Measurements from ENCODE around the gene MRTFB.

MRTFB gene

DNA sequence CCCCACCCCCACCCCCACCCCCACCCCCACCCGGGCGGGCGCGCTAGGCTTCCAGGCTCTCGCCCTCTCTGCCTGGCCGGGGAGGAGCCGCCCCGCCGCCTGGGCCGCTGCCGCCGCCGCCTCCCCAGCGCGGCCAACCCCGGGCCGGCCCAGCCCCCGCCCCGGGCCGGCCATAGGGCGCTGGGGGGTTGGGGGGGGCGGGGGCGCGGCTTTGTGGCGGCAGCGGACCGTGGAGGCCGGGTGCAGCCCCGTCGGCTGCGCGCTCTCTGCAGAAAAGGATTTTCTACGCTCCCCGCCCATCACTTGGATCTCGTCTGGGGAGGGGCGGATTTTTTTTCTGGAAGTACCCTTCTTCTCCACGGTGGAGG, 230.9 kb downstream of the MRTFB start:
- DNase-seq, result peak in 5 of 10 donors; percentile 11 to 90 (median 55)
- intact Hi-C loops (cut with DNase I), result loop anchor here (10.0 kb wide), 1 partner anchor 333 kb away; the partner anchor contains the start of genes BFAR and PARN

DNA sequence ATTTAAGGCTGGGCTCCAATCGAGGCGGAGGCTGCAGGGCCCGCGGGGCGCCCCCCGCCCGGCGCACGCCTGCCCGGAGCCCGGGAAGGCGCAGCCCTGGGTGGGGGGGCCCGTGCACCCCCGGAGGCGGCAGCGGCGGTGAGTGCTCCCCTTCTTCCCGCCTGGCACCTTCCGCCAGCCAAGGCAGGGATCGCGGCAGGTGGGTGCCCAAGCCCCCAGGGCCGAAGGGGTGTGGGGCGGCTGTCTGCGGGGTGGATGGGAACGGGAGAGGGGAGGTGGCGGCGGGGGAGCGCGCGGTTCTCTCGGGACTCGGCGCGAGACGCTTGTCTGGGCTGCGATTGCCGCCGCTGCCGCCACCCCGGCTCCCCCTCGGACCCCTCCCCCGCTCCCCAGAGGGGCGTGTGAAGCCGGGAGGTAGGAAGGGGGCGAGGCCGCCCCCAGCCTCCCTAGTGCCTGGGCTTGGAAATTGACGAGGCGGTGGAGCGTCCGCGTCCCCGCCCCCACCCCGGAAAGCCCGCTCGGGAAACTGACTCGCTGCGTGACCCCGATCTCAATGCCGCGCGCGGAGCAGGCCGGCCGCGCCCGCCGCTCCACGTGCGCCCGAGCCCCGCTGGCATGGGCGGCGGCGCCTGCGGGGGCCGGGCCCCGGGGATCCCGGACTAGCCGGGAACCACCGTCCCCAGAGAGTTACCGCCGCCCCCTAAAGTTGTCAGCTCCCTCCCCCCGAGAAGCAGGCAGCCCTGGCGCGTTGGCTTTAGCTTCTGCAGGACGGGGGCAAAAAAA, 231.5 kb downstream of the MRTFB start:
- intact Hi-C loops (cut with DNase I), result loop anchor here (10.0 kb wide), 1 partner anchor 332 kb away; the partner anchor contains the start of genes BFAR and PARN
- peak in 4 of 10 donors; percentile 11 to 85 (median 56) for DNase-seq

DNA sequence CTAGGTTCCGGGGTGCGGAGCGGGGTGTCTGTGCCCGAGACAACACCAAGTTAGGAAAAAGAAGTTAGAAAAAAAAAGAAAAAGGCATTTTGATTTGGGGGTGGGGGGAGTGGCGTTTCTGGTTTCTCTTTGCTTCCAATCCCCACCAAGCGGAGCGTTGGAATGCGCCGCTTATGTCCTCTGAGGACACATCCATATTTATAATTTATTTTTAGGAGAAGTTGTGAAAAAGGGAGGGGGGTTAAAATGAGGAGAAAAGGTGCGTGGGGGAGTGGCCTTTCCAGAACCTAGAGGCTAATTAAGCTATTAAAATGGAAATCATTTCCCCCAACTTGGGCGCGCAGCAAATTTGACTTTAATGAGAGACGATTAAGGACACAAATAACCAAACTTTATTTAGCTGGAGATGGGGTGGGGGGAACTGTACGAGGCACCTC, 232.1 kb downstream of the MRTFB start:
- intact Hi-C loops (cut with DNase I), result loop anchor here (10.0 kb wide), 1 partner anchor 332 kb away; the partner anchor contains the start of genes BFAR and PARN
- DNase-seq, result no peak

DNA sequence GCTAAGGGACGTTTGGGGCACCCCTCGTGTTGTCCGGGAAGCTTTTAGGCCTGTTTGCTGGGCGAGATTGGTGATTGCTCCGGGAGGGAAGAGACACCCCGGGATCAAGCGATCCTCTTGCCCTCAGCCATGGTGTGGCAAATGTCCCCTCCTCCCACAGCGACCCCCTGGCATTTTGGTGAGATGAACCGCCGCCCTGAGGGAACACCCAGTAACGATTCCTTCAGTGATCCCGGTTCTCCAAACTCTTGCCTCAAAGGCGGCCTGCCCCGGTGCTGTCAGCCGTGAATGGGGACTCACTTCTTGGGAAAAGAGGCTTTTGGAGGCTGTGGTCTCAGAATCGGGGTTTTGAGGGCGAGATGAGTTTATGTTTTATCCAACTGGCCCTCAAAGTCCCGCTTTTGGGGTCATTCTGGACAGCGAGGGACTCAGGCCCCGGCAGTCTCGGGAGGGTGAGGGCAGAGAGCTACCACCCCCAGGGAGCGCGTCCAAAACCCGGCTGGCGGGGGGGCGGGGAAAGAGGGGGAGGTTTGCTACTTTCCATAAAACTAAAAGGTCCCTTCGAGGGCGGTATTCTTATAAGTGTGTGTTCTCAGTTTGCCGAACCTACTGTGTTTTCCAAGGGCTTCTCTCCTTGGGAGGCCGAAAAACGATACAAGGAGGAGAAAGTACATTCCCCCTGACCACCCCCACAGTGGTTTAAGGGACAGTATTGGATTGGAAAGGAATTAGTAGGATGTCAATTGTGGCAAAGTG, 232.7 kb downstream of the MRTFB start:
- DNase-seq, result peak in 2 of 10 donors; percentile 55 to 74
- intact Hi-C loops (cut with DNase I), result loop anchor here (10.0 kb wide), 1 partner anchor 331 kb away; the partner anchor contains the start of genes BFAR and PARN

DNA sequence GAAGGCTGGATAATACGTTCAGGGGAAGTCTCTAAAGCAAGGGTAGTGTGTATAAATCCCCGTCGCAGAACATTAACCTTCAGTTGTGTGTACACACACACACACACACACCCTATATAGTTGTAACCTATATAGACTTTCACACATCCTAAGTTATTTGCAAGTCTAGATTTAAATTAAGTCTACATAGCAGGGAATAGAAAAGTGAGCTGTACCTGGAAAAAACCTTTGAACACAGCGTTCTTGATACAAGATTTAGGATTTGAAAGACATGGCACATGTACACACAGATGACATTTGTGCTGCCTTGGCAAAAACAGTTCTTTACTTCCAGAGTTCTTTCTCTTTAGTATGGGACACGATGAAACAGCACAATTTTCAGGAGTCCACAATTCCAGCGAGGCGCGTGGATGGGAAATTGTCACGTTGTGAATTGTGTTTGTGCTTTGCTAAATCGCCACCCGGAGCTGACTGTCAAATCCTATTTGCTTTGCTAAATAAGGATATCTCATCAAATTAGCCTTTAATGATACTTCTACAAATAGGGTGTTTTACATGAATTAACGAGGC, 233.9 kb downstream of the MRTFB start:
- DNase-seq, result peak in 3 of 10 donors; percentile 13 to 79 (median 76)
- intact Hi-C loops (cut with DNase I), result loop anchor here (10.0 kb wide), 1 partner anchor 330 kb away; the partner anchor contains the start of genes BFAR and PARN

DNA sequence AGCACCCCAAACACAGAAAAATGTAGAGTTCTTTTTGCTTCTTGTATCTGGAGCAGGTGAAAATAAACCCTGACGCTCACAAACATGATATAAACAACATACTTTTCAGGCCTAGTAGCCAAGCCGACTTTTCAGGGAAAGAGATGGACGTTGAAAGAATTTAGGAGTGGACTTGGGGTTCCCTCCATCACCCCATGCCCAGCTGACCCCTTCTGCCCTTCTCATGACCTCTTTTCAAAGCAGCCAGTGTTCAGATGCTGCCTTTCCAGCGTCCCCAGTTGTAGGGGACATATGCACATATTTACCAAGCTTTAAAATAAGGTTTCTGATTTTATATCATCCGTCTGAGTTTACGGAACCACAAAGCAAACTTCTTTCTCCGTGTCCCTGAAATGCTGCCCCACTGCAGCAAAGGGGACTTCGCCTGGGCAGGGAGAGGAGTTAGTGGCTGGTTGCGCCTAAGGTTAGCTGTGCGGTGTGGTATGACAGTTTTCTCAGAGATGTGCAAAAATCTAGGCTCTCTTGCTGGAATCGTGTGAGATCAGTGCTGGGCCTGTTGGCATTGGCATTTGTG, 235.5 kb downstream of the MRTFB start:
- DNase-seq, result no peak
- intact Hi-C loops (cut with DNase I), result loop anchor here (10.0 kb wide), 1 partner anchor 328 kb away; the partner anchor contains the start of genes BFAR and PARN

DNA sequence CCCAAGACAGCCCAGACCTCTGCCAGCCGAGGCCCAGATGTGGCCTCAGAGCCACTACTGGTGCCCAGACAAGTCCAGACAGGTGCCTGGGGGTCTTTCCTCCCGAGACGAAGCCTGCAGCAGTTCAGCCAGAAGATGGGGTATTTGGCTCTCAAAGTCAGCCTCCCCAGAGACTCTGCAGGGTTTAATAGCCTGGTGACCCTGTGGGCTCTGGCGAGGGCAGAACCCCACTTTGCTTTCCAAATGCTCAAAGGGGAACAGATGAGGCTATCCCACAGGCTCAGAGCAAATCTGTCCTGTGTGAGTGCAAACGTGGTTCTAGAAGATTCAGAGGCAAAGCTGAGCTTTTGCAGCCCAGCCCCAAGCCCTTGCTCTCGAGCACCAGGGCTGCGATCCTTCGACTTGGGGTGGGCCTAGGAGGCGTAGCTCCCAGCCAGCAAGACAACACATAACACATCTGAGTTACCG, 236.0 kb downstream of the MRTFB start:
- DNase-seq, result no peak
- intact Hi-C loops (cut with DNase I), result loop anchor here (10.0 kb wide), 1 partner anchor 328 kb away; the partner anchor contains the start of genes BFAR and PARN

DNA sequence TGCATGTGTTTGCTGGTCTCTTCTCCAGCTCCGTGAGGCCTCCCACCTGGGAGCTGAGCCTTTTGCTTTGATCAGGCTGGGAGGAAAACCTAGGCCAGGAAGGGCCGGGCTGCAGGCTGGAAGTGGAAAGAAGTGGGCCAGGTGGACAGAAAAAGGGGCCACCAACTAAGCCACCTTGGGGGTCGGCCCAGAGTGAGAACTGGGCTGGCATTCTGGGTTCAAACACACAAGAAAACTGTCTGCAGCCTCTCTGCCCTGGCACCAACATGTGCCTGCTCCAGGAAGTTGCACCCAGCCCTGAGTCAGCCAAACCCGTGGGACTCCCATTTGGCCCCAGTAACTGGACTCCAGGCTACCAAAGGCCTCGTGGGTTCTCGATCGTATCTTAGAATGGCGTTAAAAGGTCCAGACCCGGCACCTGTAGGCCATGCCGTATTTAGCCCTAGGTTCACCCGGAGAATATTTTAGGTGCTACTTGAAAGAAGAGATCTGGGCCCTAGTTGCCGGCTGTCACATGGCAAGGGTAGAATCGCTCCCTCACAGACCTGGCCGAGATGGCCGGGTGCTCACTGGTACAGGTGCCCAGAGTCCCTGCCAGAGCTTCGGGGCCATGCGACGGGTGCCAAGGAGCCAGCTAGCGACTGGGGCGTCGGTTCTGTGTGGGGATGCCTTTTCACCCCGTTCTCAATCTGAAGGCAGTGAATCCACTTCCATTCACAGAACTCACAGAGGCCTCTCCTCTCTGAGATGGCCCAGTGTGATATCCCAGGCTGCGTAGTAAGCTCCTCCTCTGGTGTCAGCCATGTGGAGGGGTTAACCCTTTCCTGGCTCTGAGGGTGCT, 236.6 kb downstream of the MRTFB start:
- no peak for DNase-seq
- intact Hi-C loops (cut with DNase I), result loop anchor here (10.0 kb wide), 1 partner anchor 327 kb away; the partner anchor contains the start of genes BFAR and PARN

DNA sequence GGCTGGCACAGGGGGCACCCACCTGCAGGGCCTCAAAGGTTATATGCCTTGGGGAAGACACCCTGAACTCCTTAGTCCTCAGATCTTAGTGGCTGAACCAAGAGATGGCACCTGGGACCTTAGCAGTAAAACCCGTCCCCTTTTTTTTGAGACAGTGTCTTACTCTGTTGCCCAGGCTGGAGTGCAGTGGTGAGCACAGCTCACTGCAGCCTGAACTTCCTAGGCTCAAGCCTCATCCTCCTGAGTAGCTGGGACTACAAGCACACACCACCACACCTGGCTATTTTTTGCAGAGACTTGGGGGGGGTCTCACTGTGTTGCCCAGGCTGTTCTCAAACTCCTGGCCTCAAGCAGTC, 237.2 kb downstream of the MRTFB start:
- intact Hi-C loops (cut with DNase I), result loop anchor here (10.0 kb wide), 1 partner anchor 326 kb away; the partner anchor contains the start of genes BFAR and PARN
- DNase-seq, result peak in 1 of 10 donors; percentile 14

DNA sequence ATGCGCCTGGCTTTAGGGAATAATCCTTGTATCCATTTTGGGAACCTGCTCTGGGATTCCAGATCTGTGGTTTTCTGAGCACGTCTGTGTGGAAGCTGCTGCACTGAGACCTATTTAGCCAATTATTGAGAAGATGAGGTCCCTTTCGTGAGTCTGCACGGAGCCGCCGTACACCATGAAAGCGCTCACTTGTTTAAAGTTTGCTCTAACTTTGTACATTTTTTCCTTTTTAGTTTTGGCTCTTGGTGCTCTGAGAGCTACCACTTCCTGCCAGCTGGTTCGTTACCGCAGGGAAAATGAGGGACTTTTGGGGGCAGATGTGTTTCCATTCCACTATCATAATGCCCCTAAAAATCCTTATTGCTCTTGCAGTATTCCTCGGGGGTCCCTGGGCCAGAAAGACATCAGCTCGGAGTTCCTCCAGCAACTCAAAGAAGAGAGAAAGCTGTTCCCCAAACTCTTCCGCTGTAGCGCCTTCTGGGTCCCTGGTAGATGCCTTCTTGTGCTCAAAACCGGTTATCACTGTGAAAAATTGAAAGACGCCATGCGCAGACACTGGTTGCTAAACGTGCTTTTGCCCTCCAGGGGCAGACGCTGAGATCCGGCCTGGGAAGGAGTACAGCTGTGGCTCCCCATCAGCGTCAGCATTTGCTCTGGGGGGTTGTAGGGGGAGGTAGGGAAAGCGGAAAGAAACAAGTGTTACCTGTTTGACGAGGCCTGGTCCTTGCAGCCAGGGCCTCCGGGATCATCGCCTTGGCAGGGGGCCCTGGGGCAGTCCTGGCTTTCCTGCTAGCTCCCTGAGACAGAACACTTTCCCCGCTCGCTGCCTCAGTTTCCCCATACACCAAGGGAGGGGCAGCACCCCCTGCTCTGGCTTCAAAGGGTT, 238.1 kb downstream of the MRTFB start:
- peak in 2 of 10 donors; percentile 54 to 70 for DNase-seq

DNA sequence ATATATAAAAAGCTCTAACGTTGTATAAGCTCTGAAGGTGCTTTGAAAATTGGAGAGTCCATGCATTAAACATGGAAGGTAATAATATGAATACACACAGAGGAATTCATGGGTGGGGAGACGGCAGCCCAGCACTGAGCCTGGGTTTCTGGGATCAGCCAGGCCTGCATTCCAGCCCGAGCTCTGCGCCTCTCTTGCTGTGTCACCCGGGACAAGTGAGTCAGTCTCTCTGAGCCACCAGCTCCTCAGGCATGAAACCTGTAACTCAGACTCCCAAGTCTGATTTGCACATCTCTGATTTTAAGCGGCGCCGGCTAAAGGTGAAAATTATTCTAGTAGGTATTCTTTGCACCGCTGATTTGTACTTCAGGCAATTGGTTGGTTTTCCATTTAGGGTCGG, 238.8 kb downstream of the MRTFB start:
- intact Hi-C loops (cut with DNase I), result loop anchor here (10.0 kb wide), 1 partner anchor 325 kb away; the partner anchor contains the start of genes BFAR and PARN
- peak in 2 of 10 donors; percentile 62 to 78 for DNase-seq

More for the DNA sequence above, 238.1 kb downstream of the MRTFB start:
- intact Hi-C loops (cut with DNase I), result loop anchor here (10.0 kb wide), 1 partner anchor 326 kb away; the partner anchor contains the start of genes BFAR and PARN

DNA sequence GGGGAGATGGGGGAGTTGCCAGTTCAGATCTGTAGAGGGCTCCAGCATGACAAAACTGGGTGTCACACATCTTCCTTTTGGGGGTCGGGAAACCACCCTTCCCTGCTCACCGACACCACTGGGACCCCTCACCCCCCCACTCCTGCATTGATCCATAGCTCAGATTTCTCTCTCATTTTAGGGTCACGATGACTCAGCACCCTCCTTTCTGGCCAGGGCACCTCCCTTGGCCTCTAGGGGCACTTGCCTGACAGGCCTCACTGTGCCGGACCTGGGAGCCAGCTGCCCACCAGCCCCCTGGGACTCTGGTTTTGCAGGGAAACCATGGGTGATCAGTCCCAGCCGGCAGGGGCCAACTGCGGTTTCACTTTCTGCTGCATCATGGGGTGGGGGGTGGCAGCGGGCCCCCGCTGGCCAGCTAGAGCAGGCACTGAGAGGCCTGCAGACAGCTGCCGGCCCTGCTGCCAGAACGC, 239.4 kb downstream of the MRTFB start:
- intact Hi-C loops (cut with DNase I), result no loop called here
- DNase-seq, result peak in 2 of 10 donors; percentile 55 to 86

DNA sequence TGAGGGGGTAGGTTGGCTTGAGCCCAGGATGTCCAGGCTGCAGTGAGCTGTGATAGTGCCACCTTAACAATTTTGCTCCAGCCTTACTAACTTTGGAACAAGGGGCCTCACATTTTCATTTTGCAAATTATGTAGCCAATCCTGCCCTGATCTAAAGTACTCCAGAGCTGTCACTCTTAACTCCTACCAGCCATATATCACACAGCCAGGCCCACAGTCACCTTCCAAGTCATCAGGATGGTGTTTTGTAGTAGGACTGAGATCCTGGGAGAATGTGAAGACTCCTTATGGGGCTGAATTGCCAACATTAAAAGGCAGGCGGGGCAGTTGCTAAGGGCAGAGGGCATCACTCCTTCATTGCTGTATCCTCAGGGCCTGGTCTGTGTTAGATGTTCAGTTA, 243.0 kb downstream of the MRTFB start:
- intact Hi-C loops (cut with DNase I), result no loop called here
- DNase-seq, result no peak

DNA sequence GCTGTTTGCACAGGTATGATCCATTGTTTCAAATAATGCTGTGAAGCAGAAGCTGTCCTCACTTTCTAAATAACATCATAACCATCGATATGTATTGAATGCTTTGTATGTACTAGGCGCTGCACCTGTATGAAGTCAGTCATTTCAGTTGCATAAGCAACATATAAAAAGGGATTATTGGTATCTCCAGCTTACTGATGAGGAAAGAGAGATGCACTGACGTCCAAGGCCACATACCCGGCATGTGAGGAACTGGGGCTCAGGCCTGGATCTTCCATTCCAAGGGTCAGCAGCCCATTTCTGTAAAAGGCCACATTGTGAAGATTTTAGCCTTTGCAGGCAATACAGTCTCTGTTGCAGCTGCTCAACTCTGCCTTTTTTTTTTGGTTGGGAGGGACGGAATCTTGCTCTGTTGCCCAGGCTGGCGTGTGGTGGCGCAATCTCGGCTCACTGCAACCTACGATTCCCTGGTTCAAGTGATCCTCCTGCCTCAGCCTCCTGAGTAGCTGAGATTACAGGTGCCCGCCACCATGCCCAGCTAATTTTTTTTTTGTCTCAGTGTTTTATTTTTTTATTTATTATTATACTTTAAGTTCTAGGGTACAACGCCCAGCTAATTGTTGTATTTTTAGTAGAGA, 244.7 kb downstream of the MRTFB start:
- intact Hi-C loops (cut with DNase I), result no loop called here
- peak in 1 of 10 donors; percentile 18 for DNase-seq

Data from posterior cingulate gyrus (tissue), 11 donors.